PFSK-1 (cell line): Measurements from ENCODE around the gene PLEKHS1.

Source experiments
- TAF1 ChIP-seq: IDR thresholded peaks from 2 replicates; pipeline ENCODE4 v1.6.1; 2012; ENCODE audit warnings: low read length, control low read depth, borderline replicate concordance; ENCODE audit not compliant: insufficient read depth
- TF ChIP-seq, protein P1 (sequence below), 2 experiments: IDR thresholded peaks; 2 replicates each; pipeline versions ENCODE4 v1.6.1 to v1.8.0; 2011 to 2012; ENCODE audit warnings: low read depth in 2 of 2, low read length in 2 of 2, control low read depth in 1 of 2, inconsistent platforms in 1 of 2, mild to moderate bottlenecking in 1 of 2, moderate library complexity in 1 of 2; ENCODE audit not compliant: insufficient read depth in 1 of 2

DNA sequence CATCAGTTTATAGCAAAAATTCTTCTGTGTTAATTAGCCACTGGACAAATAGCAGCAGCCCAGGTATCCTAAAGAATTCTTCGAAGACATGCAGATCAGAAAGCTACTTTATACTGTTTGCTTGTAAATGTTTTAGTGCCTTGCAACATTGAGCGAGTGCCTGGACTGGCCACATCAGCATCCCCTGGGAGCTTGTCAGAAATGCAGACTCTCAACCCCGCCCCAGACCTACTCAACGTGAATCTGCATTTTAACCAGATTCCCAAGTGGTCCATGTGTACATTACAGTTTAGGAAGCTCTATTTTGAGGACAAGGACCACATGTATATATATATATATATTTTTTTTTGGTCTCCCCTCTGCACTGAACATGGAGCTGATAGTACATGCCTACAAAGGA, 18.5 kb upstream of the PLEKHS1 start:
- TF ChIP-seq, protein P1, sequence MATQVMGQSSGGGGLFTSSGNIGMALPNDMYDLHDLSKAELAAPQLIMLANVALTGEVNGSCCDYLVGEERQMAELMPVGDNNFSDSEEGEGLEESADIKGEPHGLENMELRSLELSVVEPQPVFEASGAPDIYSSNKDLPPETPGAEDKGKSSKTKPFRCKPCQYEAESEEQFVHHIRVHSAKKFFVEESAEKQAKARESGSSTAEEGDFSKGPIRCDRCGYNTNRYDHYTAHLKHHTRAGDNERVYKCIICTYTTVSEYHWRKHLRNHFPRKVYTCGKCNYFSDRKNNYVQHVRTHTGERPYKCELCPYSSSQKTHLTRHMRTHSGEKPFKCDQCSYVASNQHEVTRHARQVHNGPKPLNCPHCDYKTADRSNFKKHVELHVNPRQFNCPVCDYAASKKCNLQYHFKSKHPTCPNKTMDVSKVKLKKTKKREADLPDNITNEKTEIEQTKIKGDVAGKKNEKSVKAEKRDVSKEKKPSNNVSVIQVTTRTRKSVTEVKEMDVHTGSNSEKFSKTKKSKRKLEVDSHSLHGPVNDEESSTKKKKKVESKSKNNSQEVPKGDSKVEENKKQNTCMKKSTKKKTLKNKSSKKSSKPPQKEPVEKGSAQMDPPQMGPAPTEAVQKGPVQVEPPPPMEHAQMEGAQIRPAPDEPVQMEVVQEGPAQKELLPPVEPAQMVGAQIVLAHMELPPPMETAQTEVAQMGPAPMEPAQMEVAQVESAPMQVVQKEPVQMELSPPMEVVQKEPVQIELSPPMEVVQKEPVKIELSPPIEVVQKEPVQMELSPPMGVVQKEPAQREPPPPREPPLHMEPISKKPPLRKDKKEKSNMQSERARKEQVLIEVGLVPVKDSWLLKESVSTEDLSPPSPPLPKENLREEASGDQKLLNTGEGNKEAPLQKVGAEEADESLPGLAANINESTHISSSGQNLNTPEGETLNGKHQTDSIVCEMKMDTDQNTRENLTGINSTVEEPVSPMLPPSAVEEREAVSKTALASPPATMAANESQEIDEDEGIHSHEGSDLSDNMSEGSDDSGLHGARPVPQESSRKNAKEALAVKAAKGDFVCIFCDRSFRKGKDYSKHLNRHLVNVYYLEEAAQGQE (IDR thresholded peaks at IDR 0.05; ENCODE audit: insufficient read depth in 1 of 2, low read depth in 2 of 2, low read length in 2 of 2) = no peak
- no peak for TF ChIP-seq TAF1
